Stomach (tissue), 9 donors: ENCODE measurements around the gene MIX23. TPM values are rescaled to one million over a fixed set of nuclear protein-coding genes. Genes with fewer than 3 reads are reported as not detected.
A peak's percentile ranks its signal among the peaks of the same experiment; 100 is the strongest.

Experiments used
- DNase-seq, 2 donors: peaks; one replicate each; pipeline versions ENCODE4 v3.0.0 to v3.0.0-alpha.2; 2013 to 2019
- H3K27ac ChIP-seq, 5 donors: fragments of 200-600 bp in 4 of 5; sonication (generic) in 4 of 5; one replicate each; pipeline ENCODE4 v1.5.1; 2013 to 2019; ENCODE audit warnings: mild to moderate bottlenecking in 1 of 5, moderate library complexity in 1 of 5
- H3K27me3 ChIP-seq, 3 donors: fragments of 200-600 bp; sonication (generic); one replicate each; pipeline ENCODE4 v1.5.1; 2017 to 2019; ENCODE audit warnings: mixed run types in 1 of 3
- H3K36me3 ChIP-seq, 4 donors: fragments of 200-600 bp; sonication (generic); 1 replicate in 3 of 4; 2 replicates in 1 of 4; pipeline ENCODE4 v1.5.1; 2016 to 2019
- H3K4me1 ChIP-seq, 4 donors: fragments of 200-600 bp; sonication (generic); one replicate each; pipeline ENCODE4 v1.5.1; 2016 to 2019
- H3K4me3 ChIP-seq, 4 donors: fragments of 200-600 bp; sonication (generic) in 3 of 4; one replicate each; pipeline ENCODE4 v1.5.1; 2016 to 2019; ENCODE audit warnings: mild to moderate bottlenecking in 1 of 4
- H3K9me3 ChIP-seq, 4 donors: fragments of 200-600 bp; sonication (generic); one replicate each; pipeline ENCODE4 v1.5.1; 2016 to 2019
- EP300 ChIP-seq: sonication (generic); formaldehyde crosslinking; IDR thresholded peaks from one replicate; pipeline ENCODE4 v1.6.1; 2017; ENCODE audit warnings: antibody characterized with exemption
- POLR2A ChIP-seq, 4 donors: fragments of 450-650 bp; IDR thresholded peaks; one replicate each; pipeline ENCODE4 v1.6.1; 2016; ENCODE audit warnings: antibody characterized with exemption in 4 of 4, control low read depth in 2 of 4, mild to moderate bottlenecking in 1 of 4, moderate library complexity in 1 of 4
- POLR2AphosphoS5 ChIP-seq, 3 donors: sonication (generic); formaldehyde crosslinking; IDR thresholded peaks; one replicate each; pipeline ENCODE4 v1.6.1; 2016; ENCODE audit warnings: antibody characterized with exemption in 3 of 3
- WGBS, 5 donors: extraction: QIAGEN DNeasy Blood & Tissue Kit in 3 of 5; methylation state at CpG; one replicate each; pipeline versions ENCODE4 v1.1.5 to v1.1.7; 2013 to 2018; 5-methylcytosine and 5-hydroxymethylcytosine counted together
- intact Hi-C: fragments of 100-400 bp; cut with DNase I; formaldehyde crosslinking; loops from one replicate; pipeline ENCODE4 v1.15.1; 2023; ENCODE audit warnings: low total_unique reads
- polyA plus RNA-seq, 3 donors: library from polyadenylated mRNA; stranded (reverse); fragments of 200-250 nt; gene quantifications; one replicate each; pipeline ENCODE4 v1.2.3, GENCODE V29; 2013
- total RNA-seq, 5 donors: library from RNA; depleted of rRNA; stranded (reverse); fragments of >200 nt; gene quantifications; one replicate each; pipeline versions ENCODE4 v1.1.0 to v1.2.3, GENCODE V29; 2014 to 2016
- TF ChIP-seq, protein P1 (sequence below), 7 experiments: fragments of 450-650 bp in 4 of 7; fragments of 200-600 bp in 3 of 7; sonication (generic) in 3 of 7; IDR thresholded peaks; one replicate each; pipeline ENCODE4 v1.5.1; 2016 to 2019; ENCODE audit warnings: antibody characterized with exemption in 7 of 7, control low read depth in 2 of 7, mild to moderate bottlenecking in 1 of 7
- donor health status: healthy with polysubstance abuse.
- donor health status: Bipolar disorder and iron deficiency.
- donor health status: healthy.

Gene MIX23
- total and polyA plus RNA-seq, 8 donors, result 3.5 to 44.3 (median 31.5) TPM

- no peaks in the 10 kb centered on the region for H3K4me1 ChIP-seq
- intact Hi-C loops, result no loop called here
- 46 to 71% (median 63%) methylated on average over 2 of the region's 2 CpGs for WGBS, 5 donors
- no peak overlapping the region for H3K27ac ChIP-seq
- peaks cover 0 to 43% (median 30%) of the 10 kb centered on the region in 4 donors for H3K36me3 ChIP-seq
- no peaks in the 10 kb centered on the region for H3K27me3 ChIP-seq
- DNase-seq, result peak in 1 of 2 donors; percentile 16
- H3K9me3 ChIP-seq, result no peaks in the 10 kb centered on the region
- TF ChIP-seq, protein P1, sequence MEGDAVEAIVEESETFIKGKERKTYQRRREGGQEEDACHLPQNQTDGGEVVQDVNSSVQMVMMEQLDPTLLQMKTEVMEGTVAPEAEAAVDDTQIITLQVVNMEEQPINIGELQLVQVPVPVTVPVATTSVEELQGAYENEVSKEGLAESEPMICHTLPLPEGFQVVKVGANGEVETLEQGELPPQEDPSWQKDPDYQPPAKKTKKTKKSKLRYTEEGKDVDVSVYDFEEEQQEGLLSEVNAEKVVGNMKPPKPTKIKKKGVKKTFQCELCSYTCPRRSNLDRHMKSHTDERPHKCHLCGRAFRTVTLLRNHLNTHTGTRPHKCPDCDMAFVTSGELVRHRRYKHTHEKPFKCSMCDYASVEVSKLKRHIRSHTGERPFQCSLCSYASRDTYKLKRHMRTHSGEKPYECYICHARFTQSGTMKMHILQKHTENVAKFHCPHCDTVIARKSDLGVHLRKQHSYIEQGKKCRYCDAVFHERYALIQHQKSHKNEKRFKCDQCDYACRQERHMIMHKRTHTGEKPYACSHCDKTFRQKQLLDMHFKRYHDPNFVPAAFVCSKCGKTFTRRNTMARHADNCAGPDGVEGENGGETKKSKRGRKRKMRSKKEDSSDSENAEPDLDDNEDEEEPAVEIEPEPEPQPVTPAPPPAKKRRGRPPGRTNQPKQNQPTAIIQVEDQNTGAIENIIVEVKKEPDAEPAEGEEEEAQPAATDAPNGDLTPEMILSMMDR (IDR thresholded peaks at IDR 0.05), result no peak
- no peak for TF ChIP-seq POLR2AphosphoS5 (IDR thresholded peaks at IDR 0.05)
- TF ChIP-seq POLR2A (IDR thresholded peaks at IDR 0.05), result no peak
- TF ChIP-seq EP300, result no peak
- no peak overlapping the region for H3K4me3 ChIP-seq
Observed at GRCh38 chr3:122357828-122358702, 25.0 kb downstream of the MIX23 start.

- Histone ChIP-seq H3K36me3 (peaks cover 0 to 28% (median 17%) of the 10 kb centered on the region in 4 donors), H3K4me1 (no peaks in the 10 kb centered on the region), H3K27me3 (no peaks in the 10 kb centered on the region), H3K9me3 (no peaks in the 10 kb centered on the region), H3K27ac (no peak overlapping the region), H3K4me3 (no peak overlapping the region)
- no peak for TF ChIP-seq EP300
- TF ChIP-seq, protein P1 (IDR thresholded peaks at IDR 0.05), result peak in 5 of 7 experiments; percentile 13 to 49 (median 33)
- DNase-seq, result peak; percentile 67 to 76
- intact Hi-C loops, result no loop called here
- WGBS, 5 donors, result 53 to 69% (median 64%) methylated on average over 4 of the region's 4 CpGs
Observed at GRCh38 chr3:122356402-122356801, 26.6 kb downstream of the MIX23 start.

GRCh38 chr3:122355612-122356011 lies 27.4 kb downstream of the MIX23 start:
- TF ChIP-seq POLR2AphosphoS5 (IDR thresholded peaks at IDR 0.05) (no peak), POLR2A (IDR thresholded peaks at IDR 0.05) (no peak), EP300 (no peak)
- TF ChIP-seq, protein P1 (IDR thresholded peaks at IDR 0.05), result no peak
- 44 to 75% (median 65%) methylated on average over 4 of the region's 4 CpGs for WGBS, 5 donors
- intact Hi-C loops, result no loop called here
- no peak overlapping the region for H3K4me3 ChIP-seq
- no peaks in the 10 kb centered on the region for H3K4me1 ChIP-seq
- DNase-seq, result no peak
- H3K36me3 ChIP-seq, result peaks cover 0 to 20% (median 10%) of the 10 kb centered on the region in 4 donors
- no peaks in the 10 kb centered on the region for H3K9me3 ChIP-seq
- H3K27me3 ChIP-seq, result no peaks in the 10 kb centered on the region
- no peak overlapping the region for H3K27ac ChIP-seq

DNA sequence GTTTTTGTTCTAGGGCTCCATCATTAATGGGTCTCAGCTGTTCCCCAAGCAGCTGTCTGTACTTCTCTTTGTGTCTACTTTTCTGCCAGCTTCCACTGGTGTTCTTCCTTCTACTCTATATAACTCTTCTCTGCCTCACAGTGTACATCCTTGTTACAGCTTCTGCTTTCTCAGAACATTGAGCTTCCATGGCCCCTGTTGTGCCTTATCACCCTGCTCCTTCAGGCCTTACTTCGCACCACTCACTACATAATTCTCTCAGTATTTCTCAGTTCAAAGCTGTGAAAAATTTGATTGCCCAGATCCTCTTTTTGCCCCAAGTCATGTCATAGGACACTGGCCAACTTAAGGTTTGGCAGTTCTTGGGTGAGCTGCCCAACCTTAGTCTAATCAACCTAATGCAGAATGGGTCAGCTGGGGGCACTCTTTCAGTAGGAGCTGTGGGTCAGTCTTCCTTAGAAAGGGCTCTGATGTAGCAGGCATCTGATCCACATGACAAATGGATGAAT lies 29.1 kb downstream of the MIX23 start:
- Histone ChIP-seq H3K27ac (no peak overlapping the region), H3K4me3 (no peak overlapping the region), H3K27me3 (no peaks in the 10 kb centered on the region), H3K36me3 (peaks cover 0 to 17% (median 8%) of the 10 kb centered on the region in 4 donors), H3K4me1 (no peaks in the 10 kb centered on the region), H3K9me3 (no peaks in the 10 kb centered on the region)
- 89 to 98% (median 96%) methylated on average over 1 of the region's 1 CpG for WGBS, 5 donors
- TF ChIP-seq POLR2AphosphoS5 (IDR thresholded peaks at IDR 0.05) (no peak), POLR2A (IDR thresholded peaks at IDR 0.05) (no peak), EP300 (no peak)
- TF ChIP-seq, protein P1 (IDR thresholded peaks at IDR 0.05), result no peak
- intact Hi-C loops, result no loop called here
- no peak for DNase-seq
